A673 (cell line): Measurements from ENCODE around the gene ALDH3B1. TPM values are rescaled to one million over a fixed set of nuclear protein-coding genes. Genes with fewer than 3 reads are reported as not detected.

Experiments
- BruUV-seq: library from RNA; stranded (reverse); fragments of 400-500 nt; replicated peaks from 2 replicates; lab custom pipeline; 2021; lab: Mats Ljungman, UMichigan
- CTCF ChIA-PET: fragments of 300-600 bp; sonication (Branson Sonifier 250); formaldehyde crosslinking; loops from one replicate; lab custom pipeline; 2022; ENCODE audit warnings: antibody characterized with exemption; lab: Charles Lee
- POLR2A ChIA-PET: fragments of 300-600 bp; sonication (Branson Sonifier 250); formaldehyde crosslinking; loops from one replicate; lab custom pipeline; 2022; ENCODE audit warnings: antibody characterized with exemption; ENCODE audit not compliant: low non-redundant PET; lab: Charles Lee
- DNase-seq: peaks from one replicate; pipeline ENCODE4 v3.0.0-alpha.2; 2015; ENCODE audit warnings: low spot score
- H3K27ac ChIP-seq: fragments of 200-600 bp; sonication (generic); 2 replicates; pipeline ENCODE4 v1.5.1; 2016; ENCODE audit warnings: mixed run types, low read depth, mild to moderate bottlenecking, mixed read lengths, antibody characterized with exemption, low read length; ENCODE audit not compliant: poor library complexity, severe bottlenecking
- H3K27me3 ChIP-seq: fragments of 200-600 bp; sonication (generic); replicated peaks from 2 replicates; pipeline ENCODE4 v1.6.1; 2017; ENCODE audit warnings: mixed run types, low read depth, mild to moderate bottlenecking, mixed read lengths, antibody characterized with exemption, low read length; ENCODE audit not compliant: insufficient read depth, poor library complexity
- H3K36me3 ChIP-seq: fragments of 200-600 bp; sonication (generic); 2 replicates; pipeline ENCODE4 v1.6.1; 2016; ENCODE audit warnings: mixed run types, mild to moderate bottlenecking, mixed read lengths, antibody characterized with exemption, low read length; ENCODE audit not compliant: insufficient read depth, poor library complexity, severe bottlenecking
- H3K4me1 ChIP-seq: fragments of 200-600 bp; sonication (generic); 2 replicates; pipeline ENCODE4 v1.6.1; 2017; ENCODE audit warnings: mixed run types, mild to moderate bottlenecking, mixed read lengths, antibody characterized with exemption, low read length; ENCODE audit not compliant: insufficient read depth, poor library complexity, severe bottlenecking
- H3K4me3 ChIP-seq: fragments of 200-600 bp; sonication (generic); 2 replicates; pipeline ENCODE4 v1.5.1; 2016; ENCODE audit warnings: low read depth, mixed run types, mild to moderate bottlenecking, mixed read lengths, low read length; ENCODE audit not compliant: poor library complexity, severe bottlenecking
- H3K9me3 ChIP-seq: fragments of 200-600 bp; sonication (generic); 2 replicates; pipeline ENCODE4 v1.6.1; 2016; ENCODE audit warnings: mixed run types, low read depth, mild to moderate bottlenecking, mixed read lengths, antibody characterized with exemption, low read length; ENCODE audit not compliant: poor library complexity, severe bottlenecking
- EZH2 ChIP-seq: fragments of 200-600 bp; sonication (generic); IDR thresholded peaks from 2 replicates; pipeline ENCODE4 v1.6.1; 2017; ENCODE audit warnings: borderline replicate concordance, low read depth, mild to moderate bottlenecking, mixed read lengths, antibody characterized with exemption, low read length; ENCODE audit not compliant: poor library complexity, severe bottlenecking
- intact Hi-C: fragments of 100-400 bp; cut with micrococcal nuclease; formaldehyde crosslinking; loops from one replicate; pipeline ENCODE4 v1.10.0; 2022; ENCODE audit not compliant: unreplicated experiment
- total RNA-seq: library from RNA; stranded (reverse); gene quantifications from 2 replicates; pipeline ENCODE4 v1.2.3, GENCODE V29; 2021
- TF ChIP-seq, protein P1 (sequence below): fragments of 300-800, 200-600 bp; sonication (generic); conservative IDR thresholded peaks from 2 replicates; pipeline ENCODE4 v1.5.1; 2017; ENCODE audit warnings: low read depth, mild to moderate bottlenecking, antibody characterized with exemption, low read length, moderate library complexity, mixed read lengths

Gene ALDH3B1
- total RNA-seq, 1 experiment from 2014 or later: not detected

DNA sequence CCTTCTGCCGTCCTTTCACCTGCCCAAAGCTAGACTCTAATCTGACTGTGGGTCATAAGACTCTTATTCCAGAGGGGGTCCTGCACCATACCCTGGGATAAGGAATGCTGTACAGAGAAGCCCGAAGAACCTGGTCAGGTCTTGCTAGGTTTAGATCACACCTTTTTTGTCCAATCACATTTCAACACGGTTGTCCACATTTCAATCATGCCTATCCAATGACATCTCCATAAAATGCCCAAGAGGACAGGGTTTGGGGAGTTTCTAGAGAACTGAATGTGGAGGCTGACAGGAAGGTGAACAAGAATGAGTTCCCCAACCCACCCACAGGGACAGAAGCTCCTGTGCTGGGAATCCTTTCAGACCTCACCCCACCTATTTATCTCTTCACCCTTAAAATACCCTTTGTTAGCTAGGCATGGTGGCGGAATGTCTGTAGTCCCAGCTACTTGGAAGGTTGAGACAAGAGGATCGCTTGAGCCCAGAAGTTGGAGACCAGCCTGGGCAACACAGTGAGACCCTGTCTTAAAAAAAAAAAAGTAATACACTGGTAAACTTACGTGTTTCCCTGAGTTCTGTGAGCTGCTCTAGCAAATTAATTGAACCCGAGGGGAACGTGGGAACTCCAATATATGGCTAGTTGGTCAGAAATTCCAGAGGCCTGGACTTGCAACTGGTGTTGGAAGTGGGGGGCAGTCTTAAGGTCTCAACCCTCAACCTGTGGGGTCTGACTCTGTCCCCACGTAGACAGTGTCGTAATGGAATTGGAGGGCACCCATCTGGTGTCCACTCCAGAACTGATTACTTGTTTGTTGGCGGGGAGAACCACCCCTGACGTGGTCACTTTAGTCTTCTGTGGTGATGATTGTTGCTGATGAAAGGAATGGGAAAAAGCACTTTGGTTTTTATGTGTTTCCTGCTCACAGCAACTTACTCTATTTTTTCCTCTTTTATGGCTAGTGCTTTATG, 46.5 kb downstream of the ALDH3B1 start:
- TF ChIP-seq, protein P1, sequence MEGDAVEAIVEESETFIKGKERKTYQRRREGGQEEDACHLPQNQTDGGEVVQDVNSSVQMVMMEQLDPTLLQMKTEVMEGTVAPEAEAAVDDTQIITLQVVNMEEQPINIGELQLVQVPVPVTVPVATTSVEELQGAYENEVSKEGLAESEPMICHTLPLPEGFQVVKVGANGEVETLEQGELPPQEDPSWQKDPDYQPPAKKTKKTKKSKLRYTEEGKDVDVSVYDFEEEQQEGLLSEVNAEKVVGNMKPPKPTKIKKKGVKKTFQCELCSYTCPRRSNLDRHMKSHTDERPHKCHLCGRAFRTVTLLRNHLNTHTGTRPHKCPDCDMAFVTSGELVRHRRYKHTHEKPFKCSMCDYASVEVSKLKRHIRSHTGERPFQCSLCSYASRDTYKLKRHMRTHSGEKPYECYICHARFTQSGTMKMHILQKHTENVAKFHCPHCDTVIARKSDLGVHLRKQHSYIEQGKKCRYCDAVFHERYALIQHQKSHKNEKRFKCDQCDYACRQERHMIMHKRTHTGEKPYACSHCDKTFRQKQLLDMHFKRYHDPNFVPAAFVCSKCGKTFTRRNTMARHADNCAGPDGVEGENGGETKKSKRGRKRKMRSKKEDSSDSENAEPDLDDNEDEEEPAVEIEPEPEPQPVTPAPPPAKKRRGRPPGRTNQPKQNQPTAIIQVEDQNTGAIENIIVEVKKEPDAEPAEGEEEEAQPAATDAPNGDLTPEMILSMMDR: no peak
- no peak for TF ChIP-seq EZH2
- no peaks in the 10 kb centered on the region for H3K27me3 ChIP-seq
- no peak overlapping the region for H3K4me3 ChIP-seq
- H3K9me3 ChIP-seq: no peaks in the 10 kb centered on the region
- CTCF ChIA-PET: no interaction called here
- no peaks in the 10 kb centered on the region for H3K4me1 ChIP-seq
- intact Hi-C loops: no loop called here
- BruUV-seq: no TSS peak
- POLR2A ChIA-PET: no interaction called here
- DNase-seq: no peak
- no peak overlapping the region for H3K27ac ChIP-seq
- H3K36me3 ChIP-seq: peaks cover 7% of the 10 kb centered on the region

DNA sequence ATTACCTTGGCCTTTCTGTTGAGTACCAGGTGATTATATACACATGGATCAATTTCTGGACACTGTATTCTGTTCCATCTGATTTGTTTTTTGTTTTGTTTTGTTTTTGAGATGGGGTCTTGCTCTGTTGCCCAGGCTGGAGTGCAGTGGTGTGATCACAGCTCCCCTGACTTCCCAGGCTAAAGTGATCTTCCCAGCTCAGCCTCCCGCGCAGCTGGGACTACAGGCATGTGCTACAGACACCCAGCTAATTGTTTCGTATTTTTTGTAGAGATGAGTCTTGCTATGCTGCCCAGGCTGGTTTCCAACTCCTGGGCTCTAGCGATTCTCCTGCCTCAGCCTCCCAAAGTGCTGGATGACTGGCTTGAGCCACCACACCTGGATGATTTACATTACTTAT, 47.7 kb downstream of the ALDH3B1 start:
- intact Hi-C loops: no loop called here
- ChIA-PET CTCF (no interaction called here), POLR2A (interaction anchor here (0.5 kb wide), 1 partner anchor 151 kb away, joined by 4 read pairs; no protein-coding TSS in a partner anchor)
- no TSS peak for BruUV-seq
- no peaks in the 10 kb centered on the region for H3K27me3 ChIP-seq
- H3K9me3 ChIP-seq: no peaks in the 10 kb centered on the region
- H3K4me3 ChIP-seq: no peak overlapping the region
- no peak for TF ChIP-seq EZH2
- TF ChIP-seq, protein P1: no peak
- H3K27ac ChIP-seq: no peak overlapping the region
- peaks cover 13% of the 10 kb centered on the region for H3K36me3 ChIP-seq
- H3K4me1 ChIP-seq: no peaks in the 10 kb centered on the region
- no peak for DNase-seq

DNA sequence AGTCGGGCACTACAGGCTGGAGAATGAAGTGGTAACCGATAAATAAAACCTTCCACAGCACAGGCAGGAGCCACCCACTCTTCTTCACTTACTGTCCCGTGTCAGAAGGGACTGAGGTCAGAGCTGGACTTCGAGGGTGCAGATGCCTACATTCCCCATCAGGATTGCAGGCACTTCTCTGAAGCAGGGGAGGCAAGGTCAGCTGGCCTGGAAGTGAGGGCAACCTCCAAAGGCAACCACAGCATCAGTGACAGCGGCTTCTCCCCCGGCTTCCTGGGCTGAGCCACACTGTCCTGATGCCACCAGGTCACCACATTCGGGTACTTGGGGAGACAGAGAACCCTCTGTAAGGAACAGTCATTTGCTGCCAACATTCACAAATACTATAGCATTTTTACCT, 51.4 kb downstream of the ALDH3B1 start:
- no peaks in the 10 kb centered on the region for H3K27me3 ChIP-seq
- POLR2A ChIA-PET: no interaction called here
- H3K9me3 ChIP-seq: no peaks in the 10 kb centered on the region
- intact Hi-C loops: no loop called here
- CTCF ChIA-PET: no interaction called here
- H3K27ac ChIP-seq: no peak overlapping the region
- TF ChIP-seq, protein P1: no peak
- no peak for TF ChIP-seq EZH2
- no peak for DNase-seq
- H3K36me3 ChIP-seq: peaks cover 31% of the 10 kb centered on the region
- no peak overlapping the region for H3K4me3 ChIP-seq
- BruUV-seq: no TSS peak
- no peaks in the 10 kb centered on the region for H3K4me1 ChIP-seq
